Left ventricle myocardium inferior (tissue), 1 donor: Measurements from ENCODE around the gene EDARADD. TPM values are rescaled to one million over a fixed set of nuclear protein-coding genes. Genes with fewer than 3 reads are reported as not detected.
"Not testable (repeated sequence)": the region's sequence is repeated elsewhere in the genome, so short reads cannot be mapped to it uniquely, and the experiment has no call there.

Source experiments
- DNase-seq: peaks from one replicate; pipeline ENCODE4 v3.0.0-alpha.2; 2020
- H3K27ac ChIP-seq: fragments of 200-600 bp; replicated peaks from 2 replicates; pipeline ENCODE4 v1.8.0; 2021
- H3K27me3 ChIP-seq: fragments of 200-600 bp; 2 replicates; pipeline ENCODE4 v1.8.0; 2021; ENCODE audit warnings: low read depth
- H3K36me3 ChIP-seq: fragments of 200-600 bp; 2 replicates; pipeline ENCODE4 v1.8.0; 2021
- H3K4me1 ChIP-seq: fragments of 200-600 bp; 2 replicates; pipeline ENCODE4 v1.8.0; 2021
- H3K4me3 ChIP-seq: fragments of 200-600 bp; 2 replicates; pipeline ENCODE4 v1.8.0; 2021; ENCODE audit warnings: mild to moderate bottlenecking, moderate library complexity
- H3K9me3 ChIP-seq: fragments of 200-600 bp; replicated peaks from 2 replicates; pipeline ENCODE4 v1.8.0; 2021
- CTCF ChIP-seq: fragments of 200-600 bp; IDR thresholded peaks from 2 replicates; pipeline ENCODE4 v1.8.0; 2021; ENCODE audit warnings: antibody characterized with exemption, mild to moderate bottlenecking, borderline replicate concordance
- intact Hi-C: fragments of 100-400 bp; cut with micrococcal nuclease; formaldehyde crosslinking; loops from one replicate; pipeline ENCODE4 v1.11.0; 2022
- total RNA-seq: library from RNA; stranded (reverse); fragmentation: NEBNext Ultra II Directional; extraction: Animal tissue kit (Norgen Biotek cat#: 25700); gene quantifications from one replicate; pipeline ENCODE4 v1.2.1, GENCODE V29; 2021
- donor health status: DM: no; HTN: yes; CAD: no; lungs with severe emphysema.

The EDARADD gene
- total RNA-seq, 1 donor from 2014 or later = 1.4 TPM

- Histone ChIP-seq H3K27me3 (no peaks in the 10 kb centered on the region), H3K4me1 (peaks cover 16% of the 10 kb centered on the region), H3K36me3 (no peaks in the 10 kb centered on the region), H3K9me3 (no peaks in the 10 kb centered on the region), H3K4me3 (no peak overlapping the region), H3K27ac (peak overlapping the region; percentile 68)
- intact Hi-C loops = no loop called here
- no peak for TF ChIP-seq CTCF
- DNase-seq = no peak
Observed at GRCh38 chr1:236495467-236496112, 101.5 kb downstream of the EDARADD start.

GRCh38 chr1:236497908-236498307 is 103.8 kb downstream of the EDARADD start:
- H3K27ac ChIP-seq = no peak overlapping the region
- DNase-seq = no peak
- H3K4me1 ChIP-seq = peaks cover 20% of the 10 kb centered on the region

GRCh38 chr1:236501093-236501492 is 107.0 kb downstream of the EDARADD start:
- Histone ChIP-seq H3K4me3 (no peak overlapping the region), H3K9me3 (no peaks in the 10 kb centered on the region), H3K27me3 (no peaks in the 10 kb centered on the region), H3K4me1 (peaks cover 12% of the 10 kb centered on the region), H3K36me3 (no peaks in the 10 kb centered on the region), H3K27ac (no peak overlapping the region)
- intact Hi-C loops = no loop called here
- no peak for DNase-seq
- no peak for TF ChIP-seq CTCF

More at GRCh38 chr1:236497908-236498307, 103.8 kb downstream of the EDARADD start:
- intact Hi-C loops = no loop called here
- no peaks in the 10 kb centered on the region for H3K27me3 ChIP-seq
- no peaks in the 10 kb centered on the region for H3K36me3 ChIP-seq
- TF ChIP-seq CTCF = no peak
- H3K4me3 ChIP-seq = no peak overlapping the region
- H3K9me3 ChIP-seq = no peaks in the 10 kb centered on the region

GRCh38 chr1:236502579-236502971 is 108.5 kb downstream of the EDARADD start:
- Histone ChIP-seq H3K4me3 (no peak overlapping the region), H3K27me3 (no peaks in the 10 kb centered on the region), H3K4me1 (peaks cover 18% of the 10 kb centered on the region), H3K36me3 (no peaks in the 10 kb centered on the region), H3K27ac (peak overlapping the region; percentile 51), H3K9me3 (no peaks in the 10 kb centered on the region)
- DNase-seq = no peak
- intact Hi-C loops = no loop called here
- TF ChIP-seq CTCF = no peak

- no peaks in the 10 kb centered on the region for H3K27me3 ChIP-seq
- peak overlapping the region; percentile 38 for H3K4me3 ChIP-seq
- TF ChIP-seq CTCF = no peak
- peak overlapping the region; percentile 51 for H3K27ac ChIP-seq
- DNase-seq = peak; percentile 38
- H3K36me3 ChIP-seq = no peaks in the 10 kb centered on the region
- peaks cover 22% of the 10 kb centered on the region for H3K4me1 ChIP-seq
- intact Hi-C loops = no loop called here
- H3K9me3 ChIP-seq = no peaks in the 10 kb centered on the region
Observed at GRCh38 chr1:236502972-236503639, 109.0 kb downstream of the EDARADD start.

GRCh38 chr1:236504338-236504737 is 110.3 kb downstream of the EDARADD start:
- H3K27ac ChIP-seq, intact Hi-C loops, H3K4me3 ChIP-seq, H3K36me3 ChIP-seq, H3K27me3 ChIP-seq, H3K9me3 ChIP-seq, DNase-seq: not testable (repeated sequence)
- peaks cover 22% of the 10 kb centered on the region for H3K4me1 ChIP-seq
